Left hindlimb (tissue), 1 donor: ENCODE measurements around the gene KIF1A.

Experiments
- DNase-seq: peaks from one replicate; pipeline ENCODE4 v3.0.0-alpha.2; 2018

The KIF1A gene

DNA sequence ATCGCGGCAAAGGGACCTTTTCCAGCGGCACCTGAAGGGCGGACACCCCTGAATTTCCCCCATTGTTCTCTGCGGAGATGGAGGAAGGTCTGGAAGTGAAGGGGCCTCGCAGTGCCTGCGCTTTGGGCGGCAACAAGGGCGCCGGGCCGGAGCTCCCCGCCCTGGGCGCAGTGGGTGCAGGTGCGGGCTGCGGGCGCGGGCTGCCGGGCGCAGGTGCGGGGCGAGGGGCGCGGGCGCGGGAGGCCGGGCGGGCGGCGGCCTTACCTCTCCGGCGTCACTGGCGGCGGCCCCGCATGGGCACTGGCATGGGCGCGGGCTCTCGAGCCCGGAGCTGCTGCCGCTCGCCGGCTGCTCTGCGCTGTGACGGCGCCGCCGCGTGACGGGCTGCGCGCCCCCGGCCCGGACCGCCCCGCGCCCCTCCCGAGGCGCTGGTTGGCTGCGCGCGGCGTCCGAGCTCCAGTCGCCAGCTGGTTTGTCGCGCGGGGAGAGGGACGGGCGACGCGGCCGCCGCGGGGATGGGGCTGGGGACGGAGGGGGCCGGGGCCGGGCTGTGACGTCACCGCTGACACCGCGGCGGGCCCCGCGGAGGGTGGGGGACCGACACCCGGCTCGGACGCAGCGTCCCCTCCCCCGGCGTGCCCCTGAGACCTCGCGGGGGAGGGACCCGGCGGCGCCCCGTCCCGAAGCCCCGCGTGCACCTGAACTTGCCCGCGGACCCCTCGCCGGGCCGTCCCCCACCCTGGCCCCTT is at the start of gene KIF1A:
TSS of gene KIF1A (minus strand) at position 362 of the 749 bp plus-strand sequence. CDS start 22,467 bp downstream, outside the sequence.
- peak; percentile 63 for DNase-seq

- no peak for DNase-seq
Measured at GRCh38 chr2:240869109-240869955, 49.3 kb upstream of the KIF1A start.

DNA sequence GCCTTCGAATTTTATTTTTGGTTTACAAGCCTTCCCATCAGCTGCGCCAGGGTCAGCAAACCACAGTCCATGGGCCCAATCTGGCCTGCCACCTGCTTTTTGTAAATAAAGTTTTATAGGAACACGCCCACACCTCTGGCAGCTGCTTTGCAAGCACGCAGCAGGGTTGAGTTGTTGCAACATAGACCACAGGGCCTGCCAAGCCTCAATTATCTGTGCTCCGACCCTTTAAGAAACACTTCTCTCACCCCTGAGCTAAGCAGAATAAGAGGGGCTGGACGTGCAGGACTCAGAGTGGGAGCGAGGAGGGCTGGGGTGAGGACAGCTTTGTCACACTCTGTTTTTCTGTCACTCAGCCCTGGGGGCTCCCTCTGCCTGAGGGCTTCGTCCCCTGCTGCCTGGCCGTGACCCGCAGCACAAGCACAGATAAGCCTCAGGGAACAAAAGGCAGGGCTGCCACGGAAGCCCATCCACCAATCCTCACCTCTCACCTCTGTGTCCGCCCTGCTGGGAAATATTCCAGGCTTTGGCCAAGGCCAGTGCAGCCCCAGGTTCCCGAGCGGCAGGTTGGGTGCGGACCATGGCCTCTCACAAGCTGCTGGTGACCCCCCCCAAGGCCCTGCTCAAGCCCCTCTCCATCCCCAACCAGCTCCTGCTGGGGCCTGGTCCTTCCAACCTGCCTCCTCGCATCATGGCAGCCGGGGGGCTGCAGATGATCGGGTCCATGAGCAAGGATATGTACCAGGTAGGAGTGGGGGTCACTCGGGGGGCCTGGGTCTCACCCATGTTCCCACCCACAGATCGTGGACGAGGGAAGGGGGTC is 48.5 kb upstream of the KIF1A start, which contains the start of gene AGXT:
TSS of gene AGXT (plus strand) at position 539 of the 823 bp plus-strand sequence. CDS start at position 581, 42 bp downstream.
- no peak for DNase-seq

- no peak for DNase-seq
Measured at GRCh38 chr2:240865391-240865790, 45.4 kb upstream of the KIF1A start.

- DNase-seq = no peak
Measured at GRCh38 chr2:240864475-240864874, 44.5 kb upstream of the KIF1A start.

GRCh38 chr2:240861547-240861946 is 41.5 kb upstream of the KIF1A start:
- DNase-seq = no peak

DNA sequence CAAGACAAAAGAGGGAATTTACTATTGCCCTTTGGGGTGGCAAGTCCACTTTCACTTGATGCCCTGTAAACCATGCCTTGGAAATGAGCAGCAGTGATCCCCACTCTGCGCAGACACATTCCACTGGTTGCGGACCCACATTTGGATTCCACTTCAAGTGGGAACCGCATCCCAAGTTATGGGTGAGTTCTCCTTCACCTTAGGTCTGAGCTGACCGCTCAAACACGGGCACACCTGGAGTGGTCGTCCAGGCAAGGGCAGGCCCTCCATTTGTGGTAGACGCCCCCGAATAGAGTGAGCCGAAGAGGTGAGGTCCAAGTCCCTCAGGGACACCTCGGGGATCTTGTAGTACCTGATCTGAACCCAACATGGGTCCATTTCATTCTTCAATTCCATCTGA is 38.9 kb upstream of the KIF1A start:
- DNase-seq = no peak

- no peak for DNase-seq
Measured at GRCh38 chr2:240858321-240858720, 38.3 kb upstream of the KIF1A start.

DNA sequence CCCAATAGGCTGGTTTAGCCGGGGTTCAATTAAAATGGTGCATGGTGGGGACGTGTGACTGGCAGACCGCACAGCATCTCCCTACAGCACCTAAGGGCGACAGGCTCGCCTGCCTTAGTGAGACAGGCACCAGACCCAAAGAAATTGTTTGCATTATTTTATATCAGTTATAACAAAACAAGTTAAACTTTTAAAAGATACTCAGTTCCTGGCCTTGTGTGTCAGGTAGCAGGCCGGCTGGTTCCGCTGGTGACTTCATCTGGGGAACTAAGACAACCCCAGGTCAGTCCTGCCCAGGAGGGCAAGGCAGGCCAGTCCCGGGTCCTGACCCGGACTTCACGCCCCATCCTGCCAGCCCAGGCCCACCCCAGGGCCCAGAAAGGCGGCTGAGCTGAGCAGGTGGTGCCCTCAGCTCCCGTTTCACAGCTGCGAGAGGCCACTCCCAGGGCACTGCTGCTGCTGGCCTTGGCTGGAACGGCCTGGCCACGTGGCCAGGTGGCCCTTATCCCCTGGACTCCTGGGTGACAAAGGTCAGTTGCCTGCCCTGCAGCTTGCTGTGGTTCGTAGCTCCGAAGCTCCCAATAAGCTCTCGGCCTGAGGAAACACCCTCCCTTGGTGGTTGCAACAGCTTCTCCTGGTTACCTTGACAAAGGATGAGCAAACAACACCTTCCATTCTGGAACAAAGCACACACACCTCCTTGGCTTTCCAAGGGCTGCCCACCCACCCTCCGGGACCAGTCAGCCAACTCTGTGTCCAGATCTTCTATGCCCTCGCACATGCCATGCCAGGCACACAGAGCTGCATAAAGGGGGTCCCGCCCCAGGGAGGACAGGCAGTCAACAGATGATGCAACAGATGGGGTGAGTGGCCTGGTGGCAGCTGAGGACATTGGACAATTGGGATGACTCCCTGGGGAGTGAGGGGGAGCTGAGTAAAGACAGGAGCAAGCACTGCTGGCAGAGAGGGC is 37.3 kb upstream of the KIF1A start:
- no peak for DNase-seq

DNA sequence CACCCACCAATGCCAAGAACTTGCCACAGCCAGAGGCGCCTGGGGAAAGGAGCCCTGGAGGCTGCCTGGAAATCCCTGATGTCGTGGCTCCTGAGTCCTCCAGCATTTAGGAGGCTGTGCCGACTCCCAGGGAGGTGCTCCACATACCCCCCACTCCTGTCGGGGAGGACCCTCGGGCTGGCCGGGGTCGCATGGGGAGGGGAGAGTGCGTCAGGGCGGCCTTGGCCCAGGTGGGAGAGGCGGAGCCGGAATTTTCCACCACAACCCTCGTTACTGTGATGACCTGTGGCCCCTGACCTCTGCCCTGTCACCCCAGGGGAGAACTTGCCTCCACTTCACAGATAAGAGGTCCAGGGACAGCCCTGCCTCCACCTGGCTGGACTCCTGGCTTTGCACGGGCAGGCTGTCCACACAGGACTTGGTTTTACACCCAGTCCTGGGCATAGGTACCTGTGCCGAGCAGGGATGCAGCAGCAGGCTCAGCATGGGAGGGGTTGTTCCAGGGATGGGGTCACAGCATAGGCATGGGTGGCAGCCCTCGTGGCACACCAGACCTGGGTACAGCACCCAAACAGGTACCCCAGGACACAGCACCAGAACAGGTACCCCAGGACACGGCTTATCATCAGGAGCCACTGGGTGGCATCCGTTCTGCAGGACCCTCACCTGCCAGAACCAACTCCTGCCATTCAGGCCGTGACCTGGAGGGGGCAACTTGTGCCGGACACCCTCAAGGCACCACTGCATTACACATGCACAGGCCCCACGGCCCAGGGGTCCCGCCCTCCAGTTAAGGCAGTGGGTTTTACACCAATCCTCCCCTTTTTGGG is 36.3 kb upstream of the KIF1A start:
- DNase-seq = no peak

DNA sequence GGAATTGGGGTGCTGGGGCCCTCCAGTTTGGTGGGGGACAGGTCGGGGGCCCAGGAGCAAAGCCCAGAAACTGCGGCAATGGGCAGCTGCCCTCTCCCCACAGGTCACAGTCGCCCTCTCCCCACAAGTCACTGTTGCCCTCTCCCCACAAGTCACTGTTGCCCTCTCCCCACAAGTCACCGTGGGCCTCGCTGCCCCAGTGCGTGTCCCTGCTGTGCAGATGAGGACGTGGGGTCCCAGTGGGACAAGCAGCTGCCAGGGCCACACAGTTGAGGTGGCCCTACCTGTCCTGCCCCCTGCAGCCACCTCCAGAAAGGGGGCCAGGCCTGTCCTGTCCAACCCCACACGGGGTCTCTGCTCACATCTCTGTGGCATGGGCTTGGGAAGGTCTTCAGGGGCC is 35.7 kb upstream of the KIF1A start:
- DNase-seq = no peak

DNA sequence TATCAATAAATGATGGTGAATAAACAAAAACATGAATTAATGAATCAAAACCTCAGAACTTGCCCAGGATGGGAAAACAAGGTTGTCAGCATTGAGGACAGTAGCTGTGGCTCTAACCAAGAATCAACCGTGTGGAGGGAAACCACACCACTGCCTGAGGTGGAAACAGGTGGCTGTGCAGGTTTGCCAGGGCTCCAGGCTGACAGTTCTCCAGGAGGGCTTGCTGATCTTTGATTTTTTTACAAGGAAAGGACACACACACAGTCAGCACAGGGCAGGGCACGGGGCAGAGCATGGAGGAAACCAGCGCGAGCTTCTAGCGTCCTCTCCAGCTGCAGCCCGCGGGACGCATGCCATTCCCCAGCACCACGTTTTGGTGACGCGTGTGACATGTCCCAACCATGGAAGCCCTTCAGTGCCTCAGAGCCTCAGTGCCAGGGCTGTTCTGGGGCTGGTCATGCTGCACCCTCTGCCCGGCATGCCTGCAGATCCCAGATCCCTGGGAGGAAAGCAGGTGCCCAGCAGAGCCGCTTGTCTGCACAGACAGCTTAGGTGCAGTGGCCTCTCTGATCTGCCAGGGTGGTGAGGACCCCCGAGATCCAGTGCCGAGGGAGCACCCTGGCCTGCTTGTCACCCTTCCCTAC is 32.8 kb upstream of the KIF1A start:
- DNase-seq = no peak

- DNase-seq = peak; percentile 86
Measured at GRCh38 chr2:240851078-240851991, 31.3 kb upstream of the KIF1A start.

DNA sequence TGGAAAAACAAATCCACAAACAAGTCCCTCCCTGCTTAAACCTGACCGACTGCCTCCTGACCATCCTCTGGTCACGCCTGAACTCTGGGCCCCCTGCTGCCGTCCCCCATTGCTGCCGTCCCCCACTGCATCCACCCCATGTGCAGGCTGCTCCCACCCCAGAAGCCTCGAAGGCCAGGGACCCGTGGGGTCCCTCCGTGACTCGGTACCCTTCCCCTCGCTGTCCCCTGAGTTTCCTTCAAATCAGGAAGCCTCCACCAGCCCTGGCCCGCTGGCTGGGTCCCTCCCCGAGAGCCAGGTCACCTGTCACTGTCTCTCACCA is 30.7 kb upstream of the KIF1A start:
- no peak for DNase-seq

DNA sequence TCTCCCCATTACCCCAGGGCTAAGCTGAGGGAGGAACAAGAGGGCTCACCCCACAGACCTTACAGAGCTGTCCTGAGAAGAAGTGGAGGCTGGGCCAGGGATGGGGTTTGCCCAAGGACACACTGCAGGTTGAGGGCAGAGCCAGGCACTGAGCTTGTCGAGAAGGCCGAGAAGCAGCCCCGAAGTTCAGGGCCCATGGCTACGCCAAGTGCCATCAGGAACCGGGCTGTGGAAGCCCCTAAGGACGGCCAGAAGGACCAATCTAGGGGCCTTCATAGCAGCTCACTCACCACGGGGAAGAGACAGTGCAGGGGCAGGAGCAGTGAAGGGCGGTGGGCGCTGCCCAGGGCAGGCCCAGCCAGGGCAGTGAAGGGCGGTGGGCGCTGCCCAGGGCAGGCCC is 30.0 kb upstream of the KIF1A start:
- DNase-seq = no peak

DNA sequence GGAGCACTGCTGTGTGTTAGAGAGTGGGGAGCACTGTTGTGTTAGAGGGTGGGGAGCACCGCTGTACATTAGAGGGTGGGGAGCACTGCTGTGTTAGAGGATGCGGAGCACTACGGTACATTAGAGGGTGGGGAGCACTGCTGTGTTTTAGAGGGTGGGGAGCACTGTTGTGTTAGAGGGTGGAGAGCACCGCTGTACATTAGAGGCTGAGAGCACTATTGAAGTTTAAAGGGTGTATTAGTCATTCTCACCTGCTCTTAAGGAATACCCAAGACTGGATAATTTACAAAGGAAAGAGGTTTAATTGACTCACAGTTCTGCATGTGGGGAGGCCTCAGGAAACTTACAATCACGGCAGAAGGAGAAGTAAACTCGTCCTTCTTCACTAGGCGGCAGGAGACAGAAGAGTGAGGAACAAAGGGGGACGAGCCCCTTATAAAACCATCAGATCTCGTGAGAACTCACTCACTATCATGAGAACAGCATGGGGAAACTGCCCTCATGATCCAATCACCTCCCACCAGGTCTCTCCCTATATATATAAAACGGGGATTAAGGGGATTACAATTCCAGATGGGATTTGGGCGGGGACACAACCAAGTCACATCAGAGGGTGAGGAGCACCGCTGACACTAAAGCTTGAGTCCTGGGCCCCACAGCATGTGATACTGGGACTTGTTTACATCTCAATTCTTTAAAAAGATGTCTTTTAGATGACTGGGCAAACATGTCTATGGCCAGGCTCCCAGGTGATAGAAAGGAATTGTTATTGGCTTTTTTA is 29.1 kb upstream of the KIF1A start:
- no peak for DNase-seq

DNA sequence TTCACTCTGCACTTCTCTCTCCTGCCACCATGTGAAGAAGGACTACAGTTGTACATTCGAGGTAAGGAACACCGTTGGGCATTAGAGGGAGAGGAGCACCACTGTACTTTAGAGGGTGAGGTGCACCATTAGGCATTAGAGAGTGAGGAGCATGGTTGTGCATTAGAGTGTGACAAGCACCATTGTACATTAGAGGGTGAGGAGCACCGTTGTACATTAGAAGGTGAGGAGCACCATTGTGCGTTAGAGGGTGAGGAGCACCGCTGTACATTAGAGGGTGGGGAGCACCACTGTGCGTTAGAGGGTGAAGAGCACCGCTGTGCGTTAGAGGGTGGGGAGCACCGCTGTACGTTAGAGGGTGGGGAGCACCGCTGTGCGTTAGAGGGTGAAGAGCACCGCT is 27.8 kb upstream of the KIF1A start:
- DNase-seq = no peak

- DNase-seq = no peak
Measured at GRCh38 chr2:240846873-240847595, 27.0 kb upstream of the KIF1A start.
